H1 (cell line): ENCODE measurements around the gene RIPK4. TPM values are rescaled to one million over a fixed set of nuclear protein-coding genes. Genes with fewer than 3 reads are reported as not detected.

Source experiments
- EP300 ChIP-seq, 2 experiments: IDR thresholded peaks; 1 replicate in 1 of 2; 2 replicates in 1 of 2; pipeline ENCODE4 v1.6.1; 2011 to 2012; ENCODE audit warnings: low read depth in 2 of 2, low read length in 2 of 2, mild to moderate bottlenecking in 2 of 2, borderline replicate concordance in 1 of 2, inconsistent platforms in 1 of 2, moderate library complexity in 1 of 2
- JUN ChIP-seq: IDR thresholded peaks from 2 replicates; pipeline ENCODE4 v1.6.1; 2011; ENCODE audit warnings: low read depth, mild to moderate bottlenecking, improper control_type of control experiment, low read length
- ZNF274 ChIP-seq: IDR thresholded peaks from 2 replicates; pipeline ENCODE4 v1.7.0; 2012; ENCODE audit warnings: low read length, borderline replicate concordance; ENCODE audit errors: extremely low read depth
- polyA plus RNA-seq, 7 experiments: library from polyadenylated mRNA; depleted of rRNA in 3 of 7; stranded (reverse) in 5 of 7; unstranded in 2 of 7; fragments of >200 nt in 5 of 7; fragments of 200-250 nt in 2 of 7; gene quantifications; 1 replicate in 5 of 7; 2 replicates in 1 of 7; 4 replicates in 1 of 7; pipeline versions ENCODE4 v1.2.1 to v1.2.3, GENCODE V29; 2011 to 2013; ENCODE audit warnings: missing spikeins in 2 of 7, mixed read lengths in 2 of 7
- total RNA-seq: library from RNA; stranded (reverse); fragmentation: NEBNext Ultra II Directional; extraction: Animal tissue kit (Norgen Biotek cat#: 25700); gene quantifications from 2 replicates; pipeline ENCODE4 v1.2.1, GENCODE V29; 2021
- TF ChIP-seq, protein P1 (sequence below): fragments of 300-600 bp; sonication (generic); IDR thresholded peaks from 2 replicates; pipeline ENCODE4 v1.7.1; 2012; ENCODE audit warnings: low read length, moderate library complexity, mild to moderate bottlenecking, inconsistent platforms; ENCODE audit not compliant: insufficient replicate concordance

Gene RIPK4
- total and polyA plus RNA-seq, 2 of the 8 experiments (the other 6 are each of a cell fraction or from before 2014, with no cell fraction given), result 2.7 to 5.6 TPM

- TF ChIP-seq EP300 (IDR thresholded peaks at IDR 0.05; ENCODE audit: borderline replicate concordance in 1 of 2, low read depth in 2 of 2, low read length in 2 of 2), result no peak
- TF ChIP-seq, protein P1, sequence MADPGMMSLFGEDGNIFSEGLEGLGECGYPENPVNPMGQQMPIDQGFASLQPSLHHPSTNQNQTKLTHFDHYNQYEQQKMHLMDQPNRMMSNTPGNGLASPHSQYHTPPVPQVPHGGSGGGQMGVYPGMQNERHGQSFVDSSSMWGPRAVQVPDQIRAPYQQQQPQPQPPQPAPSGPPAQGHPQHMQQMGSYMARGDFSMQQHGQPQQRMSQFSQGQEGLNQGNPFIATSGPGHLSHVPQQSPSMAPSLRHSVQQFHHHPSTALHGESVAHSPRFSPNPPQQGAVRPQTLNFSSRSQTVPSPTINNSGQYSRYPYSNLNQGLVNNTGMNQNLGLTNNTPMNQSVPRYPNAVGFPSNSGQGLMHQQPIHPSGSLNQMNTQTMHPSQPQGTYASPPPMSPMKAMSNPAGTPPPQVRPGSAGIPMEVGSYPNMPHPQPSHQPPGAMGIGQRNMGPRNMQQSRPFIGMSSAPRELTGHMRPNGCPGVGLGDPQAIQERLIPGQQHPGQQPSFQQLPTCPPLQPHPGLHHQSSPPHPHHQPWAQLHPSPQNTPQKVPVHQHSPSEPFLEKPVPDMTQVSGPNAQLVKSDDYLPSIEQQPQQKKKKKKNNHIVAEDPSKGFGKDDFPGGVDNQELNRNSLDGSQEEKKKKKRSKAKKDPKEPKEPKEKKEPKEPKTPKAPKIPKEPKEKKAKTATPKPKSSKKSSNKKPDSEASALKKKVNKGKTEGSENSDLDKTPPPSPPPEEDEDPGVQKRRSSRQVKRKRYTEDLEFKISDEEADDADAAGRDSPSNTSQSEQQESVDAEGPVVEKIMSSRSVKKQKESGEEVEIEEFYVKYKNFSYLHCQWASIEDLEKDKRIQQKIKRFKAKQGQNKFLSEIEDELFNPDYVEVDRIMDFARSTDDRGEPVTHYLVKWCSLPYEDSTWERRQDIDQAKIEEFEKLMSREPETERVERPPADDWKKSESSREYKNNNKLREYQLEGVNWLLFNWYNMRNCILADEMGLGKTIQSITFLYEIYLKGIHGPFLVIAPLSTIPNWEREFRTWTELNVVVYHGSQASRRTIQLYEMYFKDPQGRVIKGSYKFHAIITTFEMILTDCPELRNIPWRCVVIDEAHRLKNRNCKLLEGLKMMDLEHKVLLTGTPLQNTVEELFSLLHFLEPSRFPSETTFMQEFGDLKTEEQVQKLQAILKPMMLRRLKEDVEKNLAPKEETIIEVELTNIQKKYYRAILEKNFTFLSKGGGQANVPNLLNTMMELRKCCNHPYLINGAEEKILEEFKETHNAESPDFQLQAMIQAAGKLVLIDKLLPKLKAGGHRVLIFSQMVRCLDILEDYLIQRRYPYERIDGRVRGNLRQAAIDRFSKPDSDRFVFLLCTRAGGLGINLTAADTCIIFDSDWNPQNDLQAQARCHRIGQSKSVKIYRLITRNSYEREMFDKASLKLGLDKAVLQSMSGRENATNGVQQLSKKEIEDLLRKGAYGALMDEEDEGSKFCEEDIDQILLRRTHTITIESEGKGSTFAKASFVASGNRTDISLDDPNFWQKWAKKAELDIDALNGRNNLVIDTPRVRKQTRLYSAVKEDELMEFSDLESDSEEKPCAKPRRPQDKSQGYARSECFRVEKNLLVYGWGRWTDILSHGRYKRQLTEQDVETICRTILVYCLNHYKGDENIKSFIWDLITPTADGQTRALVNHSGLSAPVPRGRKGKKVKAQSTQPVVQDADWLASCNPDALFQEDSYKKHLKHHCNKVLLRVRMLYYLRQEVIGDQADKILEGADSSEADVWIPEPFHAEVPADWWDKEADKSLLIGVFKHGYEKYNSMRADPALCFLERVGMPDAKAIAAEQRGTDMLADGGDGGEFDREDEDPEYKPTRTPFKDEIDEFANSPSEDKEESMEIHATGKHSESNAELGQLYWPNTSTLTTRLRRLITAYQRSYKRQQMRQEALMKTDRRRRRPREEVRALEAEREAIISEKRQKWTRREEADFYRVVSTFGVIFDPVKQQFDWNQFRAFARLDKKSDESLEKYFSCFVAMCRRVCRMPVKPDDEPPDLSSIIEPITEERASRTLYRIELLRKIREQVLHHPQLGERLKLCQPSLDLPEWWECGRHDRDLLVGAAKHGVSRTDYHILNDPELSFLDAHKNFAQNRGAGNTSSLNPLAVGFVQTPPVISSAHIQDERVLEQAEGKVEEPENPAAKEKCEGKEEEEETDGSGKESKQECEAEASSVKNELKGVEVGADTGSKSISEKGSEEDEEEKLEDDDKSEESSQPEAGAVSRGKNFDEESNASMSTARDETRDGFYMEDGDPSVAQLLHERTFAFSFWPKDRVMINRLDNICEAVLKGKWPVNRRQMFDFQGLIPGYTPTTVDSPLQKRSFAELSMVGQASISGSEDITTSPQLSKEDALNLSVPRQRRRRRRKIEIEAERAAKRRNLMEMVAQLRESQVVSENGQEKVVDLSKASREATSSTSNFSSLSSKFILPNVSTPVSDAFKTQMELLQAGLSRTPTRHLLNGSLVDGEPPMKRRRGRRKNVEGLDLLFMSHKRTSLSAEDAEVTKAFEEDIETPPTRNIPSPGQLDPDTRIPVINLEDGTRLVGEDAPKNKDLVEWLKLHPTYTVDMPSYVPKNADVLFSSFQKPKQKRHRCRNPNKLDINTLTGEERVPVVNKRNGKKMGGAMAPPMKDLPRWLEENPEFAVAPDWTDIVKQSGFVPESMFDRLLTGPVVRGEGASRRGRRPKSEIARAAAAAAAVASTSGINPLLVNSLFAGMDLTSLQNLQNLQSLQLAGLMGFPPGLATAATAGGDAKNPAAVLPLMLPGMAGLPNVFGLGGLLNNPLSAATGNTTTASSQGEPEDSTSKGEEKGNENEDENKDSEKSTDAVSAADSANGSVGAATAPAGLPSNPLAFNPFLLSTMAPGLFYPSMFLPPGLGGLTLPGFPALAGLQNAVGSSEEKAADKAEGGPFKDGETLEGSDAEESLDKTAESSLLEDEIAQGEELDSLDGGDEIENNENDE, result no peak
- TF ChIP-seq JUN, result no peak
- TF ChIP-seq ZNF274, result no peak
Measured at GRCh38 chr21:41726970-41727783, 39.7 kb downstream of the RIPK4 start (continued).
